Keratinocyte (primary cell): ENCODE results near the gene PSMD14.

Experiments used
- EZH2 ChIP-seq: IDR thresholded peaks from one replicate; pipeline ENCODE4 v1.6.1; 2012; ENCODE audit warnings: inconsistent platforms, mild to moderate bottlenecking, low read length, moderate library complexity
- TF ChIP-seq, protein P1 (sequence below), 3 experiments: IDR thresholded peaks in 1 of 3; conservative IDR thresholded peaks in 1 of 3; optimal IDR thresholded peaks in 1 of 3; 2 replicates in 2 of 3; 3 replicates in 1 of 3; pipeline versions ENCODE3 to v1.5.1; 2011; ENCODE audit warnings: low read length in 3 of 3, mild to moderate bottlenecking in 3 of 3, moderate library complexity in 2 of 3, control low read depth in 1 of 3, inconsistent platforms in 1 of 3; ENCODE audit not compliant: insufficient read depth in 2 of 3; ENCODE audit errors: extremely low read depth in 1 of 3

DNA sequence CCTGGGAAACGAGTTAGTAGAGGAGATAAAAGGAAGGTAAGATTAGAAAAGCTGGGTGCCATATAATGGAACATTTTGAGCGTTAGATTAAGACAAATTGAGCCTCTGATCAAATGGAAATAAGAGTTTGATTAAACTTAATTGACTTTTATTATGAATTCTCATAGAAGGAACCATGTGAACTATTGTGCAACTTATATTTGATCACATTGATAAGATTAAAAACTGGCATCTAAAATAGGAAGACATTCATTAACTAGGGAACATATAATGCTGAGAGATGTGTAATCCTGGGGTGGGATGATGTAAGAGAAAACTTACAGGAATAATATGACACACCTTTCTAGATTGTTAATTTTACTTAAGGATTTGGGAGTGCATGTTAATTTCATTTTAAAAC is 130.4 kb downstream of the PSMD14 start:
- TF ChIP-seq EZH2: no peak
- TF ChIP-seq, protein P1, sequence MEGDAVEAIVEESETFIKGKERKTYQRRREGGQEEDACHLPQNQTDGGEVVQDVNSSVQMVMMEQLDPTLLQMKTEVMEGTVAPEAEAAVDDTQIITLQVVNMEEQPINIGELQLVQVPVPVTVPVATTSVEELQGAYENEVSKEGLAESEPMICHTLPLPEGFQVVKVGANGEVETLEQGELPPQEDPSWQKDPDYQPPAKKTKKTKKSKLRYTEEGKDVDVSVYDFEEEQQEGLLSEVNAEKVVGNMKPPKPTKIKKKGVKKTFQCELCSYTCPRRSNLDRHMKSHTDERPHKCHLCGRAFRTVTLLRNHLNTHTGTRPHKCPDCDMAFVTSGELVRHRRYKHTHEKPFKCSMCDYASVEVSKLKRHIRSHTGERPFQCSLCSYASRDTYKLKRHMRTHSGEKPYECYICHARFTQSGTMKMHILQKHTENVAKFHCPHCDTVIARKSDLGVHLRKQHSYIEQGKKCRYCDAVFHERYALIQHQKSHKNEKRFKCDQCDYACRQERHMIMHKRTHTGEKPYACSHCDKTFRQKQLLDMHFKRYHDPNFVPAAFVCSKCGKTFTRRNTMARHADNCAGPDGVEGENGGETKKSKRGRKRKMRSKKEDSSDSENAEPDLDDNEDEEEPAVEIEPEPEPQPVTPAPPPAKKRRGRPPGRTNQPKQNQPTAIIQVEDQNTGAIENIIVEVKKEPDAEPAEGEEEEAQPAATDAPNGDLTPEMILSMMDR (optimal IDR thresholded peaks at IDR 0.05 in 1 of 3, IDR thresholded peaks at IDR 0.05 in 1 of 3, conservative IDR thresholded peaks at IDR 0.05 in 1 of 3; ENCODE audit: extremely low read depth in 1 of 3, insufficient read depth in 2 of 3, low read length in 3 of 3): no peak
